ENCODE measurements around the gene SPON1. TPM values are rescaled to one million over a fixed set of nuclear protein-coding genes. Genes with fewer than 3 reads are reported as not detected.
"Not testable (repeated sequence)": the region's sequence is repeated elsewhere in the genome, so short reads cannot be mapped to it uniquely, and the experiment has no call there.

SPON1 gene
- total RNA-seq, 1 donor from 2014 or later: 5.0 TPM

GRCh38 chr11:14059491-14059890 is 97.0 kb downstream of the SPON1 start:
- intact Hi-C loops (cut with DNase I): no loop called here
- DNase-seq (ENCODE audit: missing footprints): no peak
- ATAC-seq: no peak

- ATAC-seq: no peak
- intact Hi-C loops (cut with DNase I): no loop called here
- DNase-seq (ENCODE audit: missing footprints): no peak
Observed at GRCh38 chr11:14061721-14062120, 99.2 kb downstream of the SPON1 start.

GRCh38 chr11:14065141-14065540 is 102.6 kb downstream of the SPON1 start:
- intact Hi-C loops (cut with DNase I): no loop called here
- ATAC-seq: no peak
- no peak for DNase-seq (ENCODE audit: missing footprints)

GRCh38 chr11:14065681-14066080 is 103.2 kb downstream of the SPON1 start:
- intact Hi-C loops (cut with DNase I): no loop called here

GRCh38 chr11:14067686-14068085 is 105.2 kb downstream of the SPON1 start:
- ATAC-seq: no peak
- intact Hi-C loops (cut with DNase I): no loop called here
- no peak for DNase-seq (ENCODE audit: missing footprints)

More at GRCh38 chr11:14065681-14066080, 103.2 kb downstream of the SPON1 start:
- ATAC-seq: no peak
- no peak for DNase-seq (ENCODE audit: missing footprints)

- intact Hi-C loops (cut with DNase I): no loop called here
- DNase-seq (ENCODE audit: missing footprints) (no peak), ATAC-seq (no peak)
Observed at GRCh38 chr11:14070896-14071295, 108.4 kb downstream of the SPON1 start.

- intact Hi-C loops (cut with DNase I): no loop called here
- ATAC-seq (no peak), DNase-seq (ENCODE audit: missing footprints) (no peak)
Observed at GRCh38 chr11:14073849-14074476, 111.4 kb downstream of the SPON1 start.

GRCh38 chr11:14075118-14076078 is 112.9 kb downstream of the SPON1 start:
- intact Hi-C loops (cut with DNase I): no loop called here

GRCh38 chr11:14079011-14079410 is 116.5 kb downstream of the SPON1 start:
- intact Hi-C loops (cut with DNase I): no loop called here
- no peak for DNase-seq (ENCODE audit: missing footprints)
- ATAC-seq: no peak

More at GRCh38 chr11:14075118-14076078, 112.9 kb downstream of the SPON1 start:
- DNase-seq (ENCODE audit: missing footprints): no peak
- no peak for ATAC-seq

GRCh38 chr11:14079797-14080196 is 117.3 kb downstream of the SPON1 start:
- DNase-seq (ENCODE audit: missing footprints): no peak
- intact Hi-C loops (cut with DNase I): no loop called here
- no peak for ATAC-seq

GRCh38 chr11:14081581-14082231 is 119.2 kb downstream of the SPON1 start:
- ATAC-seq (peak; percentile 51), DNase-seq (ENCODE audit: missing footprints) (no peak)
- intact Hi-C loops (cut with DNase I): no loop called here

- DNase-seq (ENCODE audit: missing footprints) (no peak), ATAC-seq (peak; percentile 97)
- intact Hi-C loops (cut with DNase I): no loop called here
Observed at GRCh38 chr11:14082338-14082737, 119.8 kb downstream of the SPON1 start.

GRCh38 chr11:14088861-14089260 is 126.3 kb downstream of the SPON1 start:
- DNase-seq (ENCODE audit: missing footprints); intact Hi-C loops (cut with DNase I); ATAC-seq: not testable (repeated sequence)

GRCh38 chr11:14089690-14090462 is 127.4 kb downstream of the SPON1 start:
- intact Hi-C loops (cut with DNase I): no loop called here
- no peak for DNase-seq (ENCODE audit: missing footprints)
- peak; percentile 60 for ATAC-seq

GRCh38 chr11:14090631-14091030 is 128.1 kb downstream of the SPON1 start:
- intact Hi-C loops (cut with DNase I); DNase-seq (ENCODE audit: missing footprints); ATAC-seq: not testable (repeated sequence)

GRCh38 chr11:14093065-14093464 is 130.5 kb downstream of the SPON1 start:
- intact Hi-C loops (cut with DNase I): no loop called here
- no peak for ATAC-seq

GRCh38 chr11:14094481-14095037 is 132.0 kb downstream of the SPON1 start:
- intact Hi-C loops (cut with DNase I): no loop called here
- DNase-seq (ENCODE audit: missing footprints) (no peak), ATAC-seq (no peak)

More at GRCh38 chr11:14093065-14093464, 130.5 kb downstream of the SPON1 start:
- DNase-seq (ENCODE audit: missing footprints): no peak

- no peak for DNase-seq (ENCODE audit: missing footprints)
- ATAC-seq: no peak
- intact Hi-C loops (cut with DNase I): no loop called here
Observed at GRCh38 chr11:14095882-14096281, 133.4 kb downstream of the SPON1 start.
